H1 (cell line): ENCODE results near the gene RNASE7. TPM values are rescaled to one million over a fixed set of nuclear protein-coding genes. Genes with fewer than 3 reads are reported as not detected.

ENCODE experiments used
- CTCF ChIA-PET: fragments of 300-600 bp; sonication (Branson Sonifier 250); formaldehyde crosslinking; loops from one replicate; lab custom pipeline; 2021; ENCODE audit not compliant: partially characterized antibody; lab: Charles Lee
- POLR2A ChIA-PET: fragments of 300-600 bp; sonication (Branson Sonifier 250); formaldehyde crosslinking; loops from one replicate; lab custom pipeline; 2021; ENCODE audit warnings: inconsistent platforms; ENCODE audit not compliant: partially characterized antibody; lab: Charles Lee
- DNase-seq, 2 experiments: peaks; one replicate each; pipeline versions ENCODE4 v3.0.0 to v3.0.0-alpha.2; 2010 to 2022; ENCODE audit warnings: low spot score in 2 of 2, low read depth in 1 of 2, mixed read lengths in 1 of 2
- FAIRE-seq: peaks from 2 replicates; lab custom pipeline; 2011; peaks lifted over from hg19 to GRCh38; lab: Jason Lieb, UNC
- H2AFZ ChIP-seq: 2 replicates; pipeline ENCODE4 v1.8.1; 2012; ENCODE audit warnings: low read length, inconsistent platforms
- H2AK5ac ChIP-seq: 2 replicates; pipeline ENCODE4 v1.6.1; 2013; ENCODE audit warnings: low read depth, low read length
- H2BK120ac ChIP-seq: replicated peaks from 2 replicates; pipeline ENCODE3; 2013; ENCODE audit warnings: low read depth, low read length, inconsistent platforms
- H2BK12ac ChIP-seq: 2 replicates; pipeline ENCODE4 v1.6.1; 2013; ENCODE audit warnings: low read depth, low read length
- H2BK15ac ChIP-seq: 2 replicates; pipeline ENCODE4 v1.6.1; 2013; ENCODE audit warnings: low read length
- H2BK20ac ChIP-seq: 2 replicates; pipeline ENCODE4 v1.6.1; 2013; ENCODE audit warnings: low read length
- H2BK5ac ChIP-seq: 2 replicates; pipeline ENCODE4 v1.6.1; 2013; ENCODE audit warnings: low read depth, low read length
- H3K14ac ChIP-seq: 2 replicates; pipeline ENCODE4 v1.6.1; 2013; ENCODE audit warnings: inconsistent platforms; ENCODE audit not compliant: insufficient read length
- H3K18ac ChIP-seq: 2 replicates; pipeline ENCODE4 v1.6.1; 2013; ENCODE audit warnings: low read length; ENCODE audit errors: extremely low read depth
- H3K23ac ChIP-seq: 2 replicates; pipeline ENCODE4 v1.6.1; 2013; ENCODE audit warnings: inconsistent platforms; ENCODE audit not compliant: insufficient read length
- H3K23me2 ChIP-seq: 2 replicates; pipeline ENCODE4 v1.6.1; 2013; ENCODE audit warnings: low read depth, low read length
- H3K27ac ChIP-seq: 2 replicates; pipeline ENCODE4 v1.6.1; 2011; ENCODE audit warnings: low read depth, low read length, inconsistent platforms
- H3K27me3 ChIP-seq, 4 experiments: replicated peaks in 1 of 4; 1 replicate in 1 of 4; 2 replicates in 3 of 4; pipeline versions ENCODE4 v1.6.1 to v1.8.1; 2011 to 2013; ENCODE audit warnings: low read length in 3 of 4, mild to moderate bottlenecking in 3 of 4, inconsistent platforms in 2 of 4, mixed read lengths in 2 of 4, moderate library complexity in 1 of 4; ENCODE audit not compliant: control insufficient read depth in 3 of 4, insufficient read depth in 3 of 4; ENCODE audit errors: extremely low read depth in 1 of 4
- H3K36me3 ChIP-seq, 4 experiments: 2 replicates each; pipeline versions ENCODE4 v1.6.1 to v1.8.1; 2011 to 2013; ENCODE audit warnings: mild to moderate bottlenecking in 4 of 4, low read length in 3 of 4, moderate library complexity in 2 of 4, control low read depth in 1 of 4, inconsistent platforms in 1 of 4; ENCODE audit not compliant: insufficient read depth in 4 of 4, control insufficient read depth in 2 of 4
- H3K4ac ChIP-seq: replicated peaks from 2 replicates; pipeline ENCODE3; 2013; ENCODE audit warnings: low read length, low read depth, mixed read lengths, inconsistent platforms; ENCODE audit not compliant: insufficient read length
- H3K4me1 ChIP-seq, 4 experiments: replicated peaks in 1 of 4; 1 replicate in 1 of 4; 2 replicates in 3 of 4; pipeline versions ENCODE4 v1.6.1 to v1.8.1; 2011 to 2013; ENCODE audit warnings: low read length in 3 of 4, inconsistent platforms in 2 of 4, mixed read lengths in 1 of 4; ENCODE audit not compliant: insufficient read depth in 4 of 4, control insufficient read depth in 3 of 4
- H3K4me2 ChIP-seq, 2 experiments: 2 replicates each; pipeline versions ENCODE4 v1.6.1 to v1.8.1; 2011 to 2013; ENCODE audit warnings: low read depth in 2 of 2, low read length in 2 of 2, control low read depth in 1 of 2, inconsistent platforms in 1 of 2, mild to moderate bottlenecking in 1 of 2; ENCODE audit not compliant: insufficient read depth in 1 of 2
- H3K4me3 ChIP-seq, 4 experiments: fragments of 200-600, 300-600 bp in 1 of 4; sonication (generic), shearing (Covaris generic), sonication (Bioruptor Twin) in 1 of 4; 2 replicates each; pipeline versions ENCODE4 v1.5.1 to v1.8.1; 2011 to 2016; ENCODE audit warnings: low read length in 4 of 4, low read depth in 3 of 4, control low read depth in 2 of 4, inconsistent platforms in 2 of 4, mild to moderate bottlenecking in 2 of 4, mixed read lengths in 1 of 4, moderate library complexity in 1 of 4; ENCODE audit not compliant: insufficient read depth in 2 of 4; ENCODE audit errors: extremely low read depth in 1 of 4
- H3K56ac ChIP-seq: replicated peaks from 2 replicates; pipeline ENCODE3; 2013; ENCODE audit warnings: low read depth, mild to moderate bottlenecking, mixed read lengths, low read length, inconsistent platforms; ENCODE audit not compliant: insufficient read length
- H3K79me1 ChIP-seq: 2 replicates; pipeline ENCODE4 v1.6.1; 2013; ENCODE audit warnings: low read depth, low read length, control low read depth
- H3K79me2 ChIP-seq, 2 experiments: 2 replicates each; pipeline versions ENCODE4 v1.6.1 to v1.8.1; 2012 to 2013; ENCODE audit warnings: low read length in 2 of 2, mild to moderate bottlenecking in 2 of 2, inconsistent platforms in 1 of 2; ENCODE audit not compliant: insufficient read depth in 2 of 2, control insufficient read depth in 1 of 2
- H3K9ac ChIP-seq, 4 experiments: replicated peaks in 1 of 4; 1 replicate in 1 of 4; 2 replicates in 3 of 4; pipeline versions ENCODE4 v1.6.1 to v1.8.1; 2011 to 2013; ENCODE audit warnings: low read depth in 3 of 4, low read length in 3 of 4, control low read depth in 2 of 4, mild to moderate bottlenecking in 2 of 4, moderate library complexity in 2 of 4, inconsistent platforms in 1 of 4; ENCODE audit errors: extremely low read depth in 1 of 4
- H3K9me3 ChIP-seq, 2 experiments: 2 replicates each; pipeline versions ENCODE4 v1.6.1 to v1.8.1; 2012 to 2013; ENCODE audit warnings: mild to moderate bottlenecking in 2 of 2, moderate library complexity in 2 of 2, control low read depth in 1 of 2, inconsistent platforms in 1 of 2, low read depth in 1 of 2, low read length in 1 of 2, mixed read lengths in 1 of 2; ENCODE audit not compliant: insufficient read depth in 2 of 2
- H4K20me1 ChIP-seq, 2 experiments: replicated peaks in 1 of 2; 2 replicates each; pipeline versions ENCODE3 to v1.8.1; 2011 to 2013; ENCODE audit warnings: inconsistent platforms in 2 of 2, low read length in 2 of 2, mild to moderate bottlenecking in 1 of 2; ENCODE audit not compliant: insufficient read depth in 2 of 2, control insufficient read depth in 1 of 2
- H4K5ac ChIP-seq: 2 replicates; pipeline ENCODE4 v1.6.1; 2013; ENCODE audit warnings: low read length, low read depth, mixed read lengths, inconsistent platforms; ENCODE audit not compliant: insufficient read length
- H4K8ac ChIP-seq: 2 replicates; pipeline ENCODE4 v1.8.0; 2013; ENCODE audit warnings: mild to moderate bottlenecking, moderate library complexity, low read length, inconsistent platforms; ENCODE audit not compliant: insufficient read depth; ENCODE audit errors: extremely low read depth
- H4K91ac ChIP-seq: replicated peaks from 2 replicates; pipeline ENCODE3; 2013; ENCODE audit warnings: low read length, mixed read lengths, inconsistent platforms; ENCODE audit not compliant: insufficient read length
- CBX8 ChIP-seq: fragments of 300-800, 300-1000 bp; sonication (generic); IDR thresholded peaks from 2 replicates; pipeline ENCODE4 v1.7.1; 2016; ENCODE audit warnings: low read depth, low read length, borderline replicate concordance
- HDAC6 ChIP-seq: IDR thresholded peaks from one replicate; pipeline ENCODE4 v1.7.1; 2012; ENCODE audit warnings: low read depth, mild to moderate bottlenecking, inconsistent platforms, low read length, moderate library complexity
- KDM4A ChIP-seq: IDR thresholded peaks from one replicate; pipeline ENCODE4 v1.7.1; 2012; ENCODE audit warnings: low read depth, mild to moderate bottlenecking, moderate library complexity, low read length, inconsistent platforms; ENCODE audit not compliant: severe bottlenecking
- NANOG ChIP-seq: IDR thresholded peaks from 2 replicates; pipeline ENCODE4 v1.6.1; 2011; ENCODE audit warnings: low read length, low read depth, mild to moderate bottlenecking, inconsistent platforms; ENCODE audit not compliant: insufficient read depth, poor library complexity, severe bottlenecking
- SRF ChIP-seq: IDR thresholded peaks from 2 replicates; pipeline ENCODE4 v1.6.1; 2011; ENCODE audit warnings: mild to moderate bottlenecking, low read depth, low read length, moderate library complexity
- TAF1 ChIP-seq: IDR thresholded peaks from 2 replicates; pipeline ENCODE4 v1.6.1; 2011; ENCODE audit warnings: mild to moderate bottlenecking, low read depth, low read length
- TCF12 ChIP-seq: IDR thresholded peaks from 2 replicates; pipeline ENCODE4 v1.6.1; 2011; ENCODE audit warnings: low read depth, mild to moderate bottlenecking, low read length
- WGBS, 2 experiments: shearing (Covaris generic) in 1 of 2; methylation state at CpG; one replicate each; pipeline versions ENCODE4 v1.1.6 to v1.1.7; 2013 to 2015; ENCODE audit warnings: low lambda C conversion rate in 2 of 2, mixed read lengths in 2 of 2, inconsistent platforms in 1 of 2, low coverage in 1 of 2, missing lambda C conversion rate in 1 of 2; ENCODE audit not compliant: insufficient replicate concordance in 2 of 2, insufficient coverage in 1 of 2, insufficient read length in 1 of 2; ENCODE audit errors: extremely low coverage in 1 of 2, missing lambda C conversion rate in 1 of 2; 5-methylcytosine and 5-hydroxymethylcytosine counted together
- polyA plus RNA-seq, 7 experiments: library from polyadenylated mRNA; depleted of rRNA in 3 of 7; stranded (reverse) in 5 of 7; unstranded in 2 of 7; fragments of >200 nt in 5 of 7; fragments of 200-250 nt in 2 of 7; gene quantifications; 1 replicate in 5 of 7; 2 replicates in 1 of 7; 4 replicates in 1 of 7; pipeline versions ENCODE4 v1.2.1 to v1.2.3, GENCODE V29; 2011 to 2013; ENCODE audit warnings: missing spikeins in 2 of 7, mixed read lengths in 2 of 7
- total RNA-seq: library from RNA; stranded (reverse); fragmentation: NEBNext Ultra II Directional; extraction: Animal tissue kit (Norgen Biotek cat#: 25700); gene quantifications from 2 replicates; pipeline ENCODE4 v1.2.1, GENCODE V29; 2021
- TF ChIP-seq, protein P1 (sequence below): IDR thresholded peaks from 2 replicates; pipeline ENCODE4 v1.6.1; 2012; ENCODE audit warnings: inconsistent platforms

RNASE7 gene
- total and polyA plus RNA-seq, 2 of the 8 experiments (the other 6 are each of a cell fraction or from before 2014, with no cell fraction given), result not detected

- Histone ChIP-seq H3K36me3 (peaks cover 19 to 78% (median 60%) of the 10 kb centered on the region in 4 experiments), H3K23me2 (no peaks in the 10 kb centered on the region), H2BK12ac (no peak overlapping the region), H3K9ac (no peak overlapping the region), H3K18ac (no peak overlapping the region), H4K5ac (no peak overlapping the region), H2AFZ (no peak overlapping the region), H4K91ac (no peak overlapping the region), H3K14ac (no peak overlapping the region)
- CTCF ChIA-PET, result interaction anchor here (0.7 to 10.2 kb wide), 9 partner anchors 9 to 416 kb away, joined by 3 to 148 read pairs (median 5); partner anchors contain the start of gene TMEM253
- no peak for TF ChIP-seq HDAC6
- TF ChIP-seq CBX8, result no peak
- TF ChIP-seq TCF12, result no peak
- no peak for TF ChIP-seq KDM4A
- TF ChIP-seq, protein P1, sequence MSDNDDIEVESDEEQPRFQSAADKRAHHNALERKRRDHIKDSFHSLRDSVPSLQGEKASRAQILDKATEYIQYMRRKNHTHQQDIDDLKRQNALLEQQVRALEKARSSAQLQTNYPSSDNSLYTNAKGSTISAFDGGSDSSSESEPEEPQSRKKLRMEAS, result no peak
- no peak for TF ChIP-seq TAF1
- TF ChIP-seq SRF, result no peak
- TF ChIP-seq NANOG, result no peak
- TF ChIP-seq, all 59 proteins: peak for 0
- no peak overlapping the region for H3K27ac ChIP-seq
- H2AK5ac ChIP-seq, result no peak overlapping the region
- H2BK5ac ChIP-seq, result no peak overlapping the region
- H2BK120ac ChIP-seq, result no peak overlapping the region
- POLR2A ChIA-PET, result interaction anchor here (1.0 to 12.4 kb wide), 9 partner anchors 8 to 58 kb away, joined by 3 to 245 read pairs (median 5); partner anchors contain the start of genes ARHGEF40, RNASE8 and ZNF219
- H3K4me1 ChIP-seq, result peaks cover 0 to 5% (median 0%) of the 10 kb centered on the region in 4 experiments; a peak in 2 of 7 replicates
- H3K23ac ChIP-seq, result no peak overlapping the region
- no peaks in the 10 kb centered on the region for H3K27me3 ChIP-seq
- H2BK15ac ChIP-seq, result no peak overlapping the region
- no peaks in the 10 kb centered on the region for H3K79me2 ChIP-seq
- WGBS, 2 experiments, result 77% methylated on average over 2 of the region's 2 CpGs; no CpG with 5 or more reads in 1 of the 2 experiments
- H3K4me3 ChIP-seq, result no peak overlapping the region
- no peak overlapping the region for H3K4ac ChIP-seq
- no peak overlapping the region for H2BK20ac ChIP-seq
- no peaks in the 10 kb centered on the region for H3K79me1 ChIP-seq
- peaks cover 6 to 10% of the 10 kb centered on the region in 2 experiments for H4K20me1 ChIP-seq
- no peaks in the 10 kb centered on the region for H3K9me3 ChIP-seq
- FAIRE-seq (no peak), DNase-seq (no peak)
- no peak overlapping the region for H3K4me2 ChIP-seq
- no peak overlapping the region for H3K56ac ChIP-seq
- H4K8ac ChIP-seq, result no peak overlapping the region
These were observed 42.2 kb downstream of the RNASE7 start for GRCh38 chr14:21084396-21084795.
